ENCODE data around the gene ADISSP. TPM values are rescaled to one million over a fixed set of nuclear protein-coding genes. Genes with fewer than 3 reads are reported as not detected.

The ADISSP gene
- total RNA-seq, 1 donor from 2014 or later = 62.0 TPM

DNA sequence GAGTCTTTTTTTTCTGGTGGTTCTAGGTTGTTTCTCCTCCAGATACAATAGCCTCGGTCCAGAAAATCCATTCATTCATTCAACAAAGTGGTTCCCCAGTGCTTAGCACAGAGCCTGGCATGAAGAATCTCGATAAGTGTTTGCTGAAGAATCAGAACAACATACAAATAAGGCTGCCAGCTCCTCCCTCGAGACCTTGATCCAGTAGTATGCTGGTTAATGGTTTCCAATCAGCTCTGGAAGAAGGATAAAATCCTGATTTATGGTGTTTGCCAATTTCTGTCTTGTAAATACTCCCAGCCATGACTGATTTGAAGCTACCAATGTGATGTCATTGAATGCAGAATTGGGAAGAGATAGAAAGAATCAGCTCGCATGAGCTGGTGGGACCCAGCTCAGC is 31.8 kb downstream of the ADISSP start:
- DNase-seq (ENCODE audit: low read depth) = no peak
- no peak for TF ChIP-seq CTCF (conservative IDR thresholded peaks at IDR 0.05; ENCODE audit: low read depth, low read length)
- no peak overlapping the region for H3K4me3 ChIP-seq (ENCODE audit: low read depth, low read length)

DNA sequence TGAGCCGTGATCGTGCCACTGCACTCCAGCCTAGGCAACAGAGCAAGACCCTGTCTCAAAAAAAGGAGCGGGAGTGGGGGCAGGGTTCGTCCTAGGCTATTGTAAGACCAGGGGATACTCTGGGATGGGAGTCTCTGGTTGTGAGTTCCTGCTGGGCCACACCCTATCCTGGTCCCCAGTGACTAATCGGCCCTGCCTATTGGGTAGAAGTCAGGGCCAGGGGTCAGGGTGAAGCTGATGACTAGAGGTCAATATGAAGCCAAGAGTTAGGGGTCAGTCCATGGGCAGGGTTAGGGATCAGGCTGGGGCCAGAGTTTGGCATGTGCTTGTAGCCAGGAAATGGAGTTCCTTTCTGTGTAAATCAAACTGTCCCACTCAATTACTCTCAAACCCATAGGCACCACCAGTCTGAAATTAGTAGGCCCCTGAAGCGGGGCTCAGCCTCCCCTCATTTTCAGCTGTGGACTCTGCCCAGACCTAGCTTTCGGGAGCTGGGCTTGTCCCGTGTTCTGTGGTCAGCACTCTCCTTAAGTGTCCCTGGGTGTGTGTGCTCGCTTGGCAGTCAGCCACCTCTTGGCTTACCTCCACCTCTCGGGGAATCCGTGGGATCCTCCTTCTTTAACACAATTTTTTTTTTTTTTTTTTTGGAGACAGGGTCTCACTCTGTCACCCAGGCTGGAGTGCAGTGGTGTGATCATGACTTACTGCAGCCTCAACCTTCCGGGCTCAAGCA is 33.3 kb downstream of the ADISSP start:
- no peak overlapping the region for H3K4me3 ChIP-seq (ENCODE audit: low read depth, low read length)
- DNase-seq (ENCODE audit: low read depth) = no peak
- TF ChIP-seq CTCF (conservative IDR thresholded peaks at IDR 0.05; ENCODE audit: low read depth, low read length) = no peak

DNA sequence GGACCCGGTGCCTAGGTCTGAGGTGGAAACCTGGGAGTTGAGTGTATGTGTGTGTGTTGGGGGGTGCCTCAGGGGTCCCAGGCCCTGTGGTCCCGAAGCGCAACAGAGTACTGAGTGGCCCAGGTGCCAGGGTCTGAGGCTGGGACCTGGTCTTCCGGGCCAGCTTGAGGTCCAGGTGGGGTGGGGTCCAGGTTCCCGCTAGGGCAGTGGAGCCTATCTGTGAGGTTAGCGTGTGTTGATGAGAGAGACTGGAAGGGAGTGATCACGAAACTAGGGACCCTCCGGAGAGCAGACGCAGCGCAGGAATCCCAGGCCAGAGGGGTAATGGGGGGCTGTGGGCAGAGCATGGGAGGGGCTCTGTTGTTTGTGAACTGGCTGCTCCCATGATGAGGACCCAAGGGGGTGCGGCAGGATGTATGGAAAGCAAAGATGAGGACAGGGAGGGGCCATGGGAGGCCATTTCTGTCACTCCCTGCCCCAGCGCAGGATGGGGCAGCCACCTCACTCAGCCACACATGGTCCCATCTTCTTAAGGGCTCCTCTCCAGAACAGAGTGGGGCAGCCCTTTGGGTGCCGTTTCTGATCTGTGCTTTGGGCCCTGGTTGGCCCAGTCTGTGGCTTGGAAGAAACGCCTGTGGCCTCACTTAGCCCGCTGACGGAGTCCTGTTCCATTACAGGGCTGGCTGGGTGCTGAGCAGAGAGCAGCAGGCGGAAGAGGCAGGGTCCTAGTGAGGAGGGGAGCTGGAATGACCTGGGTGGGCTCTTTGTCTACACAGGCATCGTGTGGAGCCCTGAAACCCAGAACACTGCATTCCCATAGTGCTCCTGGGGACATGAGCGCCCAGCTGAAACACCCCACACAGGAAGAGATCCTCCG is 34.2 kb downstream of the ADISSP start:
- DNase-seq (ENCODE audit: low read depth) = no peak
- no peak for TF ChIP-seq CTCF (conservative IDR thresholded peaks at IDR 0.05; ENCODE audit: low read depth, low read length)
- H3K4me3 ChIP-seq (ENCODE audit: low read depth, low read length) = no peak overlapping the region

DNA sequence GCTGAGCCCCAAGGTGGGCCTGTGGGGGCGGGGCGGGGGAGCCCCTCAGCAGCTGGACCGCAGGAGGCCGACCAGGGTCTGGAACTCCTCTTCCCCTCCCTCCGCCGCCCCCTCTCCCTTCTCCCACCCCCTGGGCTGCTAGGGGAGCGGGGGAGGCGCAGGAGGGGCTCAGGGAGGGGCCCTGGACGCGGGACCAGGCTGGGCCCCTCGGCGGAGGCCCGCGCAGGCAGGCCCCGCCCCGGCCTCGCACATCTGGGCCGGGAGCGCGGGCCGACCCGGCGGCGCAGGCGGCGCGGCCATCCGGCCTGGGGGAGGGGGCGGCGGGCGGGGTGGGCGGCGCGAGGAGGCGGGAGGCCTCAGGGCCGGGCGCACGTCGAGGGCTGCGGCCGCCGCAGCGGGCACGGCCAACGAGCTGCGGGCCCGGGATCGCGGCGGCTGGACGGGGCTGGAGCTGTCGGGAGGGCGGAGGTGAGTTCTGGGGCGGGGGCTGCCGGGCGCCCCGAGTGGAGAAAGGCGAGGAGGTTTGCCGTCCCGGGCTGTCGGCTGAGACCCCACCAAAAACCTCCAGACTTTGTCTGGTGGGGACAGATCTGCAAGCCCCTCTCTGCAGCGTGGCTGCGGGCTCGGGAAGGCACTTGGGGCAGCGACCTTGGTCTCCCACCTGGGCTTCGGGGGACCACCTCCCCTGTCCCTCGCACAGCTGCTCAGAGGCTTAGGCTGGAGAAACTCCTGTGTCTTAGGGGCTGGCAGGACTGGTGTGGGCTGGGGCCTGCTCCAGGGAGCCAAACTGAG is 35.0 kb downstream of the ADISSP start, which contains the start of gene HSPA12B:
TSS of gene HSPA12B (plus strand) at position 359 of the 792 bp plus-strand sequence. CDS start 5,990 bp downstream, outside the sequence.
- no peak for TF ChIP-seq CTCF (conservative IDR thresholded peaks at IDR 0.05; ENCODE audit: low read depth, low read length)
- DNase-seq (ENCODE audit: low read depth) = no peak
- no peak within 1 kb of the TSS for H3K4me3 ChIP-seq (ENCODE audit: low read depth, low read length)

DNA sequence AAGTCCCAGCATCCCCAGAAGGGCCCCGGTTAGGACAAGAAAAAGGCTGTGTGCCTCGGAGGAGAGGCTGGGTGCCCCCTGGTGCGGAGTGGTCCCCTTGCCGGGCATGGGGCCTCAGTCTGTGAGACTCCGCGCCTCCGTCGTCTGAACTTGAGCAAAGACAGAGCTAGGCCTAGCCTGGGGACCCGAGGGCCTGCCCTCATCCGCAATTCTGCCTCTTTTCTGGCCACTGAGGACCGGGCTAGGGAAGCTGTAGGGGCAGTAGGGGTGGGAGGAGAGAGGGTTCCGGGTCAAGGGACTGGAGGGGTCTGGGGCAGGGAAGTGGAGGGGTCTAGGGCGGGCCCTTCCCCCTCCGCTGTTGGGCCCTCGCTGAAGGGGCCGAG is 35.6 kb downstream of the ADISSP start:
- no peak overlapping the region for H3K4me3 ChIP-seq (ENCODE audit: low read depth, low read length)
- no peak for TF ChIP-seq CTCF (conservative IDR thresholded peaks at IDR 0.05; ENCODE audit: low read depth, low read length)
- DNase-seq (ENCODE audit: low read depth) = no peak

GRCh38 chr20:3730803-3731672 is 36.5 kb downstream of the ADISSP start:
- DNase-seq (ENCODE audit: low read depth) = no peak
- no peak overlapping the region for H3K4me3 ChIP-seq (ENCODE audit: low read depth, low read length)
- no peak for TF ChIP-seq CTCF (conservative IDR thresholded peaks at IDR 0.05; ENCODE audit: low read depth, low read length)

Measured in epithelial cell of proximal tubule (primary cell).